Endometrial microvascular endothelial cells (primary cell): Measurements from ENCODE around the gene FAM114A1. TPM values are rescaled to one million over a fixed set of nuclear protein-coding genes. Genes with fewer than 3 reads are reported as not detected.

Source experiments
- in situ Hi-C: cut with HindIII; loops from 2 replicates; pipeline ENCODE4 v1.10.0; 2017; ENCODE audit warnings: low sequenced_read_pairs, low pct_unique_long_range_greater_than_20kb; ENCODE audit errors: inconsistent ontology term
- total RNA-seq: library from RNA; depleted of rRNA; stranded (reverse); fragments of >200 nt; gene quantifications from one replicate; pipeline ENCODE4 v1.2.3, GENCODE V29; 2015; ENCODE audit errors: inconsistent ontology term

The FAM114A1 gene
- total RNA-seq, 1 donor from 2014 or later: 115 TPM

GRCh38 chr4:38856524-38857337 lies 10.9 kb upstream of the FAM114A1 start, which contains the start of gene TLR6:
TSS of gene TLR6 (minus strand) at chr4:38856817. CDS start at chr4:38829473, 27,344 bp downstream.
- in situ Hi-C loops: no loop called here

DNA sequence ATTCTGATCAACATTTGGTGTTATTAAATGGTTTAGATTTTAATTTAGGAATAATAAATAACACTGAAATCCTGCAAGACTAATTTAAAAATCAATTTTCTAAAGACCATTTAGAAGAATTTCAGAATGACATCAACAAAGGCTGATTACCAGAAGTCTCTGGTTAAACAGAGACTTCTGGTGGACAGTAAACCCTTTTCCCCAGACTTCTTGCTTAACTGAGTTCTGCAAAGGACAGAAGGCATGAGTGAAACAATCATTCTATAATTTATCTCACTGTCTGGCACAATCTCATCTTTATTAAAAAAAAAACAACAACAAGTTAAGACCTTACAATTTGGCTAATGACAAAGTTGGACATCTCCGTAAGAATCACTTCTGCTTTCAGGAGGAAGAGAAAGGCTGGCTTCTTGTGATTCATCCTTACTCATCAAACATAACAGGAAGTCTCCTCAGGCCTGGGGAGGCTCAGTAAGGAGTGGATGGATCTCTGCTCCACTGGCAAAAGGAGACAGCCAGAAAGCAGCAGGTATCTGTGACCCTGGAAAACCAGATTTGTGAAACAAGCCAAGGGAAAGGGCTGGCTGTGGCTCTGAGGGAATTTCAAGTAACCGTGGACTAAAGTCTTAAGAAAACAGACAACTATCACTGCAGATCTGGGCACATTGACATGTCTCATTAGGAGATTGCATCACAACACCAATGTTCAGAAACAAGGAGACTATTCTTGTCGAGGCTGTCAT lies 10.1 kb upstream of the FAM114A1 start:
- in situ Hi-C loops: no loop called here

- in situ Hi-C loops: no loop called here
Measured at GRCh38 chr4:38858097-38858420, 9.5 kb upstream of the FAM114A1 start.

GRCh38 chr4:38859501-38859900 lies 8.1 kb upstream of the FAM114A1 start:
- in situ Hi-C loops: no loop called here

DNA sequence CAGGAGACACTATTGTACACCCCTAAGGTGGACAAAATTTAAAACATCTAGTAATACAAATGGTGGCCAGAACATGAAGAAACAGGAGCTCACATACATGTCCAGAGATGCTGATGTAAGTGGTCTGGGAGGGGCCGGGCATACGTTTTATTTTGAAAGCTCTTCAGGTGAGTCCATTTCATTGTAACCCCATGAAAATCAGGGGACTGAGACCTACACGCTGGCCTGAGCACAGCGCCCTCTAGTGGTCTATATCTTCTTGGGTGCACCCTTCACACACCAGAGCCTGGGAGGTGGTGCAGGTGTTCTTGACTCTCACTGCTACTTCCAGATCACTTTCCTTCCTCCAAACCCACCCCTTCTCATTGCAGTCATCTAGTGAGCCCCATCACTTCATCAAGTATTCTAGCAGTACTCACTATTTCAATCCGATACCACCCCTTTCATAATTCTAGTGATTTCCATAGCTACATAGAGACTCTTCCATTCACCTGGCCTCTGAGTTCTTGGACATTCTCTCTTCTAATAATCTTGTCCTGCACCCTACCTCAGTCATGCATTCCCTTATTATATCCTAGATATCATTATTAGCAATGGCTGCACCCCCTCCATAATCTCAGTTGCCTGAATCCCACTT lies 6.7 kb upstream of the FAM114A1 start:
- in situ Hi-C loops: no loop called here

GRCh38 chr4:38861791-38862190 lies 5.8 kb upstream of the FAM114A1 start:
- in situ Hi-C loops: no loop called here

- in situ Hi-C loops: no loop called here
Measured at GRCh38 chr4:38865445-38865844, 2.2 kb upstream of the FAM114A1 start.

DNA sequence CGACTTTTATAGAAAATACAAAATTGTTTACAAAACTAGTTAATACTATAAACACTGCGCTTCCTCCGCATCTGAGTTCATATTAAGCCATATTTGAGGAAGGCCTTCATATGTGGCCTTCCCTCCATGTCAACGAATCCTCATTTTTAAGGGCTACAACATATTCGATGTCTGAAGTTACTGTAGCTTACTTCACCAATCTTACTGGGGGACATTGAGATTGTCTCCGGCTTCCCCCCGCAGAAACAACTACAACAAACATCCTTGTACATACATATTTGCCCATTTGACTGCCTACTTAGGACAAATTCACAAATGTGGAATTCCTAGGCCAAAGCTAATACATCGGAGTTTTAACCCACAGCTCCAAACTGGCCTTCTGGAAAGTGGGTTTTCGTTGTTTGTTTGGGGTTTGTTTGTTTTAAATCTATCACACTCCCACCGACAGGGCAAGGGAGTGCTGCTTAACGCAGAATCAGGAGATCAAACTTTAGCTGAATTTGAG lies 581 bp upstream of the FAM114A1 start:
- in situ Hi-C loops: no loop called here

- in situ Hi-C loops: no loop called here
Measured at GRCh38 chr4:38868059-38868960, 704 bp downstream of the FAM114A1 start.

- in situ Hi-C loops: no loop called here
Measured at GRCh38 chr4:38869511-38869910, 1.9 kb downstream of the FAM114A1 start.

- in situ Hi-C loops: no loop called here
Measured at GRCh38 chr4:38870098-38870808, 2.6 kb downstream of the FAM114A1 start.

- in situ Hi-C loops: no loop called here
Measured at GRCh38 chr4:38871593-38871992, 4.0 kb downstream of the FAM114A1 start.

- in situ Hi-C loops: no loop called here
Measured at GRCh38 chr4:38872620-38873019, 5.0 kb downstream of the FAM114A1 start.

DNA sequence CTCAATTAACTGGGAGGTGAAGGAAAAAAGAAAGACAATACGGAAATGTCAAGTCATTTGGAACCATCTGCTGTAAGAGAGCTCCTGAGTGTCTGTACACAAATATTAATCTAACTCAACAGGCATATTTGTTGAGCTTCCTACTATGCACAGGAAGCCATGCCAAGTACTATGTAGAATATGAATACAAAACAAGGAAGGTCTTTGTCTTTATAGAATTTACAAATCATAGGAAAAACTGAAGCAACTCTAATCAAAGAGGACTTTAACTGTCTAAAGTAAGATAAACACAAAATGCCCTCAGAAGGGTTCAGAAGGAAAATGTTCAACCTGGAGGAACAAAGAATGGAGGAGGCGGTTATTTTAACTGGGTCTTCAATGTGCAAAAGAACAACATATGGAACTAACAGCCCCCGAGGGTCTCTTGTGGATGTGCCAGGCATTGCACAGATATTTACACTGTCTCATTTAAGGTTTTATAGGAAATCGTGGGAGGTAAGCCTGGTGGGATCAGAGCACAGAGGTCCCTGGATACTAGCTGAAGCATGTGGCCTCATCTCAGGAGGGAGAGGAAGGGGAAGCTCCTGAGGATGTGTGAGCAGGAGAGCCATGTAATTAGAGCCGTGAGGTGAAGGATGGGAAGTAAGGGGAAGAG lies 5.8 kb downstream of the FAM114A1 start:
- in situ Hi-C loops: no loop called here

GRCh38 chr4:38876636-38877035 lies 9.0 kb downstream of the FAM114A1 start:
- in situ Hi-C loops: loop anchor here (25.0 kb wide), 1 partner anchor 261 kb away; no protein-coding TSS in a partner anchor

- in situ Hi-C loops: loop anchor here (25.0 kb wide), 1 partner anchor 253 kb away; no protein-coding TSS in a partner anchor
Measured at GRCh38 chr4:38884254-38884653, 16.6 kb downstream of the FAM114A1 start.

GRCh38 chr4:38889143-38889542 lies 21.5 kb downstream of the FAM114A1 start:
- in situ Hi-C loops: loop anchor here (25.0 kb wide), 1 partner anchor 248 kb away; no protein-coding TSS in a partner anchor
